ENCODE measurements around the gene TGIF2.

TGIF2 gene

GRCh38 chr20:36573103-36573797, at the start of gene TGIF2:
Gene TGIF2 (plus strand): TSS chr20:36573597. CDS start chr20:36578775, 5,178 bp downstream.
- peak; percentile 90 for DNase-seq (ENCODE audit: low spot score)

- DNase-seq (ENCODE audit: low spot score), result no peak
Measured at GRCh38 chr20:36525620-36526365, 47.6 kb upstream of the TGIF2 start.

GRCh38 chr20:36526521-36527011, 46.8 kb upstream of the TGIF2 start:
- DNase-seq (ENCODE audit: low spot score), result no peak

- DNase-seq (ENCODE audit: low spot score), result no peak
Measured at GRCh38 chr20:36527331-36528125, 45.9 kb upstream of the TGIF2 start.

- DNase-seq (ENCODE audit: low spot score), result no peak
Measured at GRCh38 chr20:36528176-36528874, 45.1 kb upstream of the TGIF2 start.

- DNase-seq (ENCODE audit: low spot score), result no peak
Measured at GRCh38 chr20:36528875-36529417, 44.5 kb upstream of the TGIF2 start.

- DNase-seq (ENCODE audit: low spot score), result no peak
Measured at GRCh38 chr20:36532388-36532787, 41.0 kb upstream of the TGIF2 start.

GRCh38 chr20:36532822-36533221, 40.6 kb upstream of the TGIF2 start:
- no peak for DNase-seq (ENCODE audit: low spot score)

- DNase-seq (ENCODE audit: low spot score), result no peak
Measured at GRCh38 chr20:36538026-36538722, 35.2 kb upstream of the TGIF2 start.

- DNase-seq (ENCODE audit: low spot score), result no peak
Measured at GRCh38 chr20:36540551-36541211, 32.7 kb upstream of the TGIF2 start.

GRCh38 chr20:36541227-36541767, 32.1 kb upstream of the TGIF2 start, which contains the start of gene MYL9:
Gene MYL9 (plus strand): TSS chr20:36541519. CDS start chr20:36544885, 3,366 bp downstream.
- DNase-seq (ENCODE audit: low spot score), result peak; percentile 56

- DNase-seq (ENCODE audit: low spot score), result no peak
Measured at GRCh38 chr20:36541768-36542488, 31.5 kb upstream of the TGIF2 start.

GRCh38 chr20:36542516-36543183, 30.7 kb upstream of the TGIF2 start:
- DNase-seq (ENCODE audit: low spot score), result no peak

GRCh38 chr20:36543184-36544133, 29.9 kb upstream of the TGIF2 start:
- DNase-seq (ENCODE audit: low spot score), result no peak

GRCh38 chr20:36544134-36545018, 29.0 kb upstream of the TGIF2 start:
- no peak for DNase-seq (ENCODE audit: low spot score)

- no peak for DNase-seq (ENCODE audit: low spot score)
Measured at GRCh38 chr20:36546111-36546736, 27.2 kb upstream of the TGIF2 start.

All from SW480 (cell line).